ENCODE data around the gene TRABD2A.

DNA sequence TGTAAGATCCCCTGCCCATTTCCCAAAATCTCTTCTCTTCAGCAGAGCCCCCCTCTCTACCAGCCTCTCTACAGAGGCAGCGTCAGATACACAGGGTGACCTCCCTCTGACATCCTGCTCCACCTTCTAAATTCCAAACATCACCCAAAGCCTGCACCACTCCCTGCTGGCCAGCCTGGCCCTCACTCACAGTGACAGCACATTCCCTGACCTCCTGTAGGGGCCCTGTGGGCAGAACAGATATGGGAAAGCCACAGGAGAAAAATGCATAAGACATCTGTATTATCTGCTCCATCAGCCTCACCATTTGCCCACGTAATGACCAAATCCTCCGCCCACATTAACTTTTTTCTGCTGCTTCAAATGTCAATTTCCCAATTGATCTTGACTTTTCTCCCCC, 40.6 kb downstream of the TRABD2A start:
- TF ChIP-seq, protein P1, sequence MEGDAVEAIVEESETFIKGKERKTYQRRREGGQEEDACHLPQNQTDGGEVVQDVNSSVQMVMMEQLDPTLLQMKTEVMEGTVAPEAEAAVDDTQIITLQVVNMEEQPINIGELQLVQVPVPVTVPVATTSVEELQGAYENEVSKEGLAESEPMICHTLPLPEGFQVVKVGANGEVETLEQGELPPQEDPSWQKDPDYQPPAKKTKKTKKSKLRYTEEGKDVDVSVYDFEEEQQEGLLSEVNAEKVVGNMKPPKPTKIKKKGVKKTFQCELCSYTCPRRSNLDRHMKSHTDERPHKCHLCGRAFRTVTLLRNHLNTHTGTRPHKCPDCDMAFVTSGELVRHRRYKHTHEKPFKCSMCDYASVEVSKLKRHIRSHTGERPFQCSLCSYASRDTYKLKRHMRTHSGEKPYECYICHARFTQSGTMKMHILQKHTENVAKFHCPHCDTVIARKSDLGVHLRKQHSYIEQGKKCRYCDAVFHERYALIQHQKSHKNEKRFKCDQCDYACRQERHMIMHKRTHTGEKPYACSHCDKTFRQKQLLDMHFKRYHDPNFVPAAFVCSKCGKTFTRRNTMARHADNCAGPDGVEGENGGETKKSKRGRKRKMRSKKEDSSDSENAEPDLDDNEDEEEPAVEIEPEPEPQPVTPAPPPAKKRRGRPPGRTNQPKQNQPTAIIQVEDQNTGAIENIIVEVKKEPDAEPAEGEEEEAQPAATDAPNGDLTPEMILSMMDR (IDR thresholded peaks at IDR 0.05), result no peak
- TF ChIP-seq ZFX (IDR thresholded peaks at IDR 0.05; ENCODE audit: borderline replicate concordance), result no peak

Data from 22Rv1 (cell line).